ENCODE measurements around the gene PDE4D. TPM values are rescaled to one million over a fixed set of nuclear protein-coding genes. Genes with fewer than 3 reads are reported as not detected.

Gene PDE4D
- total RNA-seq, 1 donor from 2014 or later: 14.2 TPM

- TF ChIP-seq EZH2 (IDR thresholded peaks at IDR 0.05; ENCODE audit: insufficient read depth, low read length) (no peak), CTCF (IDR thresholded peaks at IDR 0.05; ENCODE audit: insufficient read depth, low read depth, low read length) (no peak)
- Mint-ChIP-seq H3K36me3 (ENCODE audit: low read depth, unreplicated experiment) (no peaks in the 10 kb centered on the region), H3K4me3 (ENCODE audit: unreplicated experiment) (no peak overlapping the region), H3K9me3 (ENCODE audit: unreplicated experiment) (no peaks in the 10 kb centered on the region), H3K27me3 (ENCODE audit: low read depth, unreplicated experiment) (no peaks in the 10 kb centered on the region), H3K27ac (ENCODE audit: unreplicated experiment) (peak overlapping the region; percentile 79), H3K4me1 (ENCODE audit: low read depth, unreplicated experiment) (peaks cover 21% of the 10 kb centered on the region)
- H3K4me2 ChIP-seq (ENCODE audit: low read length): peak overlapping the region; percentile 67
- no peak overlapping the region for H3K4me3 ChIP-seq (ENCODE audit: insufficient read depth, low read depth, low read length)
- DNase-seq (ENCODE audit: low read depth): no peak
- no peak overlapping the region for H3K27ac ChIP-seq (ENCODE audit: low read depth, low read length)
- H4K20me1 ChIP-seq (ENCODE audit: insufficient read depth, low read length): no peaks in the 10 kb centered on the region
- H3K9ac ChIP-seq (ENCODE audit: low read length): no peak overlapping the region
- H3K9me3 ChIP-seq (ENCODE audit: insufficient read depth, low read depth, low read length): no peaks in the 10 kb centered on the region
- peaks cover 4% of the 10 kb centered on the region for H3K4me1 ChIP-seq (ENCODE audit: insufficient read depth, low read length)
- no peaks in the 10 kb centered on the region for H3K36me3 ChIP-seq (ENCODE audit: insufficient read depth, low read length)
- H3K27me3 ChIP-seq (ENCODE audit: insufficient read depth, low read length): no peaks in the 10 kb centered on the region
- H2AFZ ChIP-seq (ENCODE audit: low read depth, low read length): peak overlapping the region; percentile 39
- no peaks in the 10 kb centered on the region for H3K79me2 ChIP-seq (ENCODE audit: insufficient read depth, low read length)
- no peak for FAIRE-seq
These were observed 295.0 kb downstream of the PDE4D start for GRCh38 chr5:59598547-59598874.

- Mint-ChIP-seq H3K4me3 (ENCODE audit: unreplicated experiment) (no peak overlapping the region), H3K9me3 (ENCODE audit: unreplicated experiment) (no peaks in the 10 kb centered on the region), H3K4me1 (ENCODE audit: low read depth, unreplicated experiment) (peaks cover 24% of the 10 kb centered on the region), H3K27ac (ENCODE audit: unreplicated experiment) (no peak overlapping the region), H3K36me3 (ENCODE audit: low read depth, unreplicated experiment) (no peaks in the 10 kb centered on the region), H3K27me3 (ENCODE audit: low read depth, unreplicated experiment) (no peaks in the 10 kb centered on the region)
- TF ChIP-seq EZH2 (IDR thresholded peaks at IDR 0.05; ENCODE audit: insufficient read depth, low read length) (no peak), CTCF (IDR thresholded peaks at IDR 0.05; ENCODE audit: insufficient read depth, low read depth, low read length) (no peak)
- H3K4me2 ChIP-seq (ENCODE audit: low read length): peak overlapping the region; percentile 67
- no peak overlapping the region for H3K9ac ChIP-seq (ENCODE audit: low read length)
- H2AFZ ChIP-seq (ENCODE audit: low read depth, low read length): peak overlapping the region; percentile 39
- no peak for DNase-seq (ENCODE audit: low read depth)
- FAIRE-seq: peak; percentile 69
- no peaks in the 10 kb centered on the region for H4K20me1 ChIP-seq (ENCODE audit: insufficient read depth, low read length)
- peaks cover 4% of the 10 kb centered on the region for H3K4me1 ChIP-seq (ENCODE audit: insufficient read depth, low read length)
- H3K27ac ChIP-seq (ENCODE audit: low read depth, low read length): no peak overlapping the region
- no peaks in the 10 kb centered on the region for H3K79me2 ChIP-seq (ENCODE audit: insufficient read depth, low read length)
- no peaks in the 10 kb centered on the region for H3K36me3 ChIP-seq (ENCODE audit: insufficient read depth, low read length)
- H3K27me3 ChIP-seq (ENCODE audit: insufficient read depth, low read length): no peaks in the 10 kb centered on the region
- no peak overlapping the region for H3K4me3 ChIP-seq (ENCODE audit: insufficient read depth, low read depth, low read length)
- H3K9me3 ChIP-seq (ENCODE audit: insufficient read depth, low read depth, low read length): no peaks in the 10 kb centered on the region
These were observed 295.6 kb downstream of the PDE4D start for GRCh38 chr5:59597690-59598546.

All from astrocyte (in vitro differentiated cells and primary cell).